Omental fat pad (tissue), 4 donors: ENCODE results near the gene FKTN. TPM values are rescaled to one million over a fixed set of nuclear protein-coding genes. Genes with fewer than 3 reads are reported as not detected.
"Not testable (repeated sequence)": the region's sequence is repeated elsewhere in the genome, so short reads cannot be mapped to it uniquely, and the experiment has no call there.

ENCODE experiments used
- ATAC-seq: fragments of 150-250 bp; one replicate; pipeline ENCODE4 v1.9.1; 2016; ENCODE audit warnings: mild to moderate bottlenecking, moderate library complexity; ENCODE audit not compliant: low FRiP score
- DNase-seq: peaks from one replicate; pipeline ENCODE4 v3.0.0-alpha.2; 2019; ENCODE audit warnings: low spot score
- total RNA-seq, 4 donors: library from RNA; depleted of rRNA; stranded (reverse); fragments of >200 nt; gene quantifications; one replicate each; pipeline ENCODE4 v1.1.0, GENCODE V29; 2016
- TF ChIP-seq, protein P1 (sequence below), 3 donors: fragments of 450-650 bp; IDR thresholded peaks; one replicate each; pipeline ENCODE4 v1.5.1; 2016 to 2017; ENCODE audit warnings: antibody characterized with exemption in 3 of 3, mild to moderate bottlenecking in 3 of 3, moderate library complexity in 2 of 3

FKTN gene
- total RNA-seq, 4 donors from 2014 or later, result 6.6 to 36.3 (median 16.0) TPM

DNA sequence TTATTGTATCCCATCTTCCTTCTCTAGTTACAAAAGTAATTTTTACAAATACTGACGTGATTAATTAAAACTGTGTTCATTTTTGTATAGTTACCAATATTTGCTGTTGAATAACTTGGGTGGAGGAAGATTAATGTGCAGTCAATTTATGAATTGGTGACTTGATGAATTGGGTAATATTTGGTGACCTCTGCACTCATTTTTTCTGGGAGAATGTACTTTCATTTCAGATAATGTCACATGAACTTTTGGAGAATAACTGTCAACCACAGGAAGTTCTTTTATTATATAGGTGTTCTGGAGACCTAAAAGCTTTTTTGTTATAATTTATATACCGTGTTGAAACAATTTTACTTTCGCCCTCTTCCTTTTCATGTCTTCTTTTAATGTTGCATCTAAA lies 26.4 kb upstream of the FKTN start:
- no peak for ATAC-seq

DNA sequence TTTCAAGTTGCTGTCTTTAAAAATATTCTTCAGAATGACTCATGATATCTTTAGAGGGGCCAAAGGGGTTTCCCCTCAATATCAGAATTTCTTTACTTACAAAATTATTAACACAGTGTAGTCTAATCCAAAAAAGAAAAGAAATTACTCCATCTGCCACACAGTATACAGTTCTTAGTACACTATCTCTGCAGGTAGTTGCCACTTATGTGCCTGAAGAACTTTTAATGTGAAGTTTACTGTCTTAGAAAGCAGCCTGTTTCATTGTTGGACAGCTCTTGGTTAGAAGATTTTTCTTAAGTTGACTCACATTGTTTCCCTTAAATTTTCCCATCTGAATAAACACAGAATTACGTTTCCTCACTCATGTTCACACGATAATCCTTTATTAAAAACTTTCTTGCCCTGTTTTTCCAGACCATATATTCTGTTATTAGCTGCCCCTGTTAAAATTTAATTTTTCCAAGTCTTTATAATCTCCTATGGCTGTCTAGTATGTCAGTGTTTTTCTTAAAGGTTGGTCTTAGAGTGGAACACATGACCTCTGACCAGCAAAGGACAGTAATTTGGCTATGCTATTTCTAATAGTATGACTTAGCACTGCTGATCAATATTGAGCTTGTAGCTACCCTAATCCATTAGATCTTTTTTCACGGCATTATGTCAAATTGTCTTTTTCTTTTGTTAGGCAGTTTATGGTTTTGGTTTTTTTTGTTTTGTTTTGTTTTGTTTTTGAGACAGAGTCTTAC lies 21.8 kb upstream of the FKTN start:
- ATAC-seq (no peak), DNase-seq (no peak)
- TF ChIP-seq, protein P1, sequence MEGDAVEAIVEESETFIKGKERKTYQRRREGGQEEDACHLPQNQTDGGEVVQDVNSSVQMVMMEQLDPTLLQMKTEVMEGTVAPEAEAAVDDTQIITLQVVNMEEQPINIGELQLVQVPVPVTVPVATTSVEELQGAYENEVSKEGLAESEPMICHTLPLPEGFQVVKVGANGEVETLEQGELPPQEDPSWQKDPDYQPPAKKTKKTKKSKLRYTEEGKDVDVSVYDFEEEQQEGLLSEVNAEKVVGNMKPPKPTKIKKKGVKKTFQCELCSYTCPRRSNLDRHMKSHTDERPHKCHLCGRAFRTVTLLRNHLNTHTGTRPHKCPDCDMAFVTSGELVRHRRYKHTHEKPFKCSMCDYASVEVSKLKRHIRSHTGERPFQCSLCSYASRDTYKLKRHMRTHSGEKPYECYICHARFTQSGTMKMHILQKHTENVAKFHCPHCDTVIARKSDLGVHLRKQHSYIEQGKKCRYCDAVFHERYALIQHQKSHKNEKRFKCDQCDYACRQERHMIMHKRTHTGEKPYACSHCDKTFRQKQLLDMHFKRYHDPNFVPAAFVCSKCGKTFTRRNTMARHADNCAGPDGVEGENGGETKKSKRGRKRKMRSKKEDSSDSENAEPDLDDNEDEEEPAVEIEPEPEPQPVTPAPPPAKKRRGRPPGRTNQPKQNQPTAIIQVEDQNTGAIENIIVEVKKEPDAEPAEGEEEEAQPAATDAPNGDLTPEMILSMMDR (IDR thresholded peaks at IDR 0.05), result no peak

More for the DNA sequence above, 26.4 kb upstream of the FKTN start:
- no peak for DNase-seq
- TF ChIP-seq, protein P1 (IDR thresholded peaks at IDR 0.05), result no peak

DNA sequence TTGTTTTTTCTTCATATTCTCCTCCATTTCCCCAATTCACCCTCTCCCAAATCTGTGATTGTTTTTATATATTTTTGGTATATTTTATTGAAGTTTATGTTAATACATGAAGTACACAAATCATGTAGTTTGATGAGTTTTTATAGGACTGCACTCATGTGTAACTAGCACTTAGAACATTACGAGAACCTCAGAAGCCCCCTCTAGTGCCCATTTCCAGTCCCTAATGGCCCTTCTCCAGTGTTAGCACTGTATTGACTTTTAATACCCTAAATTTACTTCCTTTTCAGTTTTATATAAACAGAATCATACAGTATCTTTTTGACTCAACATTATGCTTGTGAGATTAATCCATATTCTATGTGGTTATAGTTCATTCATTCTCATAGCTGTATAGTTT lies 18.5 kb upstream of the FKTN start:
- TF ChIP-seq, protein P1 (IDR thresholded peaks at IDR 0.05), result no peak
- ATAC-seq (no peak), DNase-seq (no peak)

DNA sequence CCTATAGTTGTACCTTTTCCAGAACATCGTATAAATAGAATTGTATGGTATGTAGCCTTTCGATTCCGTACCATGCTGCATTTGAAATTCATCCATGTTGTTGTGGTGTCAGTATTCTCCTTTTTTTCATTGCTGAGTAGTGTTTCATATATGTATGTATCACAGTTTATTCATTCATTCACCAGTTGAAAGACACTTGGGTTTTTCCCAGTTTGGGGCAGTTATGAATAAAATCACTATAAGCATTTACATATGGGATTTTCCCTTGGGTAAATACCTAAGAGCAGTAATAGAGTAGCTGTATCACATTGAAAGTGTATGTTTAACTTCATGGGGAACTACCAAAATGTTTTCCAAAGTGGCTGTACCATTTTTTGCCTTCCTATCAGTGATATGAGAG lies 16.1 kb upstream of the FKTN start:
- ATAC-seq (no peak), DNase-seq (no peak)
- TF ChIP-seq, protein P1 (IDR thresholded peaks at IDR 0.05), result no peak

DNA sequence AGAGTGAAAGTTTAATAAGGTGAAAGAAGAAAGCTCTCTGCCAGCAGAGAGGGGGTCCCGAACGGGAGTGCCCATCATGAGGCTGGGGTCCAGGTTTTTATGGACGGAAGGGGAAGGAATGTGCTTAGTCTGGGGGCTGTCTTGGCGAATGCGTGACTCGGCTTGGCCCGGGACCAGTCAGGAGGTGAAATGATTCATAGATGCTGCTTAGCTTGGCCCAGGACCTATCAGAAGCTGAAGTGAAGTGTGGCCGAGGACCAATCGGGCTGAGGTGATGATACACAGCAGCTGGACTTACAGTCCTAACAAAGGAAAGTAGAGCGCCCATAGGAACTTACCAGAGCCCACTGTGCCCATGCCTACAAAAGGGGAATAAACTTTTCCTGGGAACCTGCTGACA lies 3.9 kb upstream of the FKTN start:
- TF ChIP-seq, protein P1 (IDR thresholded peaks at IDR 0.05), result no peak
- ATAC-seq (no peak), DNase-seq (no peak)

DNA sequence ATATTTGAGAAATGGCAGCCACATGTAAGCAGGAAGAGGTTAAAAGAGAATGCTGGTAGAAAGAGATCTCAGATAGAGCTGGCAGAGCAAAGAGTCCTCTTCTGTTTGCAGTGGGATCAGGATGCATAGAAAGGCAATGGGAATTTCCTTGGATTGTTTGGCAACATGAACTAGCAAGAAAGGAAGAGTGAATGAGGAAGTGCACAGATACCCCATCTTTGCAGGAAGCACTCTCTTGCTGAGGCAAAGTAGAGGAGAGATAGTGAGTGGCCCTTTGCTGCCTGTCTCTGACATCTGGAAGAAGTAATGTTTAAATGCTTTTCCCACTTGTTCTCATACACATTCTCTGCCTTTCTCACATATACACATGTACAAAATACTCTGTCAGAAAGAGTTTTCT lies 14.5 kb downstream of the FKTN start:
- no peak for ATAC-seq
- DNase-seq, result no peak
- TF ChIP-seq, protein P1 (IDR thresholded peaks at IDR 0.05), result no peak

DNA sequence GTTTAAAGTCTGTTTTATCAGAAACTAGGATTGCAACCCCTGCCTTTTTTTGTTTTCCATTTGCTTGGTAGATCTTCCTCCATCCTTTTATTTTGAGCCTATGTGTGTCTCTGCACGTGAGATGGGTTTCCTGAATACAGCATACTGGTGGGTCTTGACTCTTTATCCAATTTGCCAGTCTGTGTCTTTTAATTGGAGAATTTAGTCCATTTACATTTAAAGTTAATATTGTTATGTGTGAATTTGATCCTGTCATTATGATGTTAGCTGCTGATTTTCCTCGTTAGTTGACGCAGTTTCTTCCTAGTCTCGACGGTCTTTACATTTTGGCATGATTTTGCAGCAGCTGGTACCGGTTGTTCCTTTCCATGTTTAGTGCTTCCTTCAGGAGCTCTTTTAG lies 22.0 kb downstream of the FKTN start:
- ATAC-seq, DNase-seq: not testable (repeated sequence)

DNA sequence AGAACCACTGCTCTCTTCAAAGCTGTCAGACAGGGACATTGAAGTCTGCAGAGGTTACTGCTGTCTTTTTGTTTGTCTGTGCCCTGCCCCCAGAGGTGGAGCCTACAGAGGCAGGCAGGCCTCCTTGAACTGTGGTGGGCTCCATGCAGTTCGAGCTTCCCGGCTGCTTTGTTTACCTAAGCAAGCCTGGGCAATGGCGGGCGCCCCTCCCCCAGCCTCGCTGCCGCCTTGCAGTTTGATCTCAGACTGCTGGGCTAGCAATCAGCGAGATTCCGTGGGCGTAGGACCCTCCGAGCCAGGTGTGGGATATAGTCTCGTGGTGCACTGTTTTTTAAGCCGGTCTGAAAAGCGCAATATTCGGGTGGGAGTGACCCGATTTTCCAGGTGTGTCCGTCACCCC lies 23.6 kb downstream of the FKTN start:
- not testable (repeated sequence) for ATAC-seq, DNase-seq
